H1 (cell line): ENCODE data around the gene NTRK2. TPM values are rescaled to one million over a fixed set of nuclear protein-coding genes. Genes with fewer than 3 reads are reported as not detected.

Source experiments
- CTCF ChIA-PET: fragments of 300-600 bp; sonication (Branson Sonifier 250); formaldehyde crosslinking; loops from one replicate; lab custom pipeline; 2021; ENCODE audit not compliant: partially characterized antibody; lab: Charles Lee
- POLR2A ChIA-PET: fragments of 300-600 bp; sonication (Branson Sonifier 250); formaldehyde crosslinking; loops from one replicate; lab custom pipeline; 2021; ENCODE audit warnings: inconsistent platforms; ENCODE audit not compliant: partially characterized antibody; lab: Charles Lee
- DNase-seq, 2 experiments: peaks; one replicate each; pipeline versions ENCODE4 v3.0.0 to v3.0.0-alpha.2; 2010 to 2022; ENCODE audit warnings: low spot score in 2 of 2, low read depth in 1 of 2, mixed read lengths in 1 of 2
- FAIRE-seq: peaks from 2 replicates; lab custom pipeline; 2011; peaks lifted over from hg19 to GRCh38; lab: Jason Lieb, UNC
- H2AFZ ChIP-seq: 2 replicates; pipeline ENCODE4 v1.8.1; 2012; ENCODE audit warnings: low read length, inconsistent platforms
- H2AK5ac ChIP-seq: 2 replicates; pipeline ENCODE4 v1.6.1; 2013; ENCODE audit warnings: low read depth, low read length
- H2BK120ac ChIP-seq: replicated peaks from 2 replicates; pipeline ENCODE3; 2013; ENCODE audit warnings: low read depth, low read length, inconsistent platforms
- H2BK12ac ChIP-seq: 2 replicates; pipeline ENCODE4 v1.6.1; 2013; ENCODE audit warnings: low read depth, low read length
- H2BK15ac ChIP-seq: 2 replicates; pipeline ENCODE4 v1.6.1; 2013; ENCODE audit warnings: low read length
- H2BK20ac ChIP-seq: 2 replicates; pipeline ENCODE4 v1.6.1; 2013; ENCODE audit warnings: low read length
- H2BK5ac ChIP-seq: 2 replicates; pipeline ENCODE4 v1.6.1; 2013; ENCODE audit warnings: low read depth, low read length
- H3K14ac ChIP-seq: 2 replicates; pipeline ENCODE4 v1.6.1; 2013; ENCODE audit warnings: inconsistent platforms; ENCODE audit not compliant: insufficient read length
- H3K18ac ChIP-seq: 2 replicates; pipeline ENCODE4 v1.6.1; 2013; ENCODE audit warnings: low read length; ENCODE audit errors: extremely low read depth
- H3K23ac ChIP-seq: 2 replicates; pipeline ENCODE4 v1.6.1; 2013; ENCODE audit warnings: inconsistent platforms; ENCODE audit not compliant: insufficient read length
- H3K23me2 ChIP-seq: 2 replicates; pipeline ENCODE4 v1.6.1; 2013; ENCODE audit warnings: low read depth, low read length
- H3K27ac ChIP-seq: 2 replicates; pipeline ENCODE4 v1.6.1; 2011; ENCODE audit warnings: low read depth, low read length, inconsistent platforms
- H3K27me3 ChIP-seq, 4 experiments: replicated peaks in 1 of 4; 1 replicate in 1 of 4; 2 replicates in 3 of 4; pipeline versions ENCODE4 v1.6.1 to v1.8.1; 2011 to 2013; ENCODE audit warnings: low read length in 3 of 4, mild to moderate bottlenecking in 3 of 4, inconsistent platforms in 2 of 4, mixed read lengths in 2 of 4, moderate library complexity in 1 of 4; ENCODE audit not compliant: control insufficient read depth in 3 of 4, insufficient read depth in 3 of 4; ENCODE audit errors: extremely low read depth in 1 of 4
- H3K36me3 ChIP-seq, 4 experiments: 2 replicates each; pipeline versions ENCODE4 v1.6.1 to v1.8.1; 2011 to 2013; ENCODE audit warnings: mild to moderate bottlenecking in 4 of 4, low read length in 3 of 4, moderate library complexity in 2 of 4, control low read depth in 1 of 4, inconsistent platforms in 1 of 4; ENCODE audit not compliant: insufficient read depth in 4 of 4, control insufficient read depth in 2 of 4
- H3K4ac ChIP-seq: replicated peaks from 2 replicates; pipeline ENCODE3; 2013; ENCODE audit warnings: low read length, low read depth, mixed read lengths, inconsistent platforms; ENCODE audit not compliant: insufficient read length
- H3K4me1 ChIP-seq, 4 experiments: replicated peaks in 1 of 4; 1 replicate in 1 of 4; 2 replicates in 3 of 4; pipeline versions ENCODE4 v1.6.1 to v1.8.1; 2011 to 2013; ENCODE audit warnings: low read length in 3 of 4, inconsistent platforms in 2 of 4, mixed read lengths in 1 of 4; ENCODE audit not compliant: insufficient read depth in 4 of 4, control insufficient read depth in 3 of 4
- H3K4me2 ChIP-seq, 2 experiments: 2 replicates each; pipeline versions ENCODE4 v1.6.1 to v1.8.1; 2011 to 2013; ENCODE audit warnings: low read depth in 2 of 2, low read length in 2 of 2, control low read depth in 1 of 2, inconsistent platforms in 1 of 2, mild to moderate bottlenecking in 1 of 2; ENCODE audit not compliant: insufficient read depth in 1 of 2
- H3K4me3 ChIP-seq, 4 experiments: fragments of 200-600, 300-600 bp in 1 of 4; sonication (generic), shearing (Covaris generic), sonication (Bioruptor Twin) in 1 of 4; 2 replicates each; pipeline versions ENCODE4 v1.5.1 to v1.8.1; 2011 to 2016; ENCODE audit warnings: low read length in 4 of 4, low read depth in 3 of 4, control low read depth in 2 of 4, inconsistent platforms in 2 of 4, mild to moderate bottlenecking in 2 of 4, mixed read lengths in 1 of 4, moderate library complexity in 1 of 4; ENCODE audit not compliant: insufficient read depth in 2 of 4; ENCODE audit errors: extremely low read depth in 1 of 4
- H3K56ac ChIP-seq: replicated peaks from 2 replicates; pipeline ENCODE3; 2013; ENCODE audit warnings: low read depth, mild to moderate bottlenecking, mixed read lengths, low read length, inconsistent platforms; ENCODE audit not compliant: insufficient read length
- H3K79me1 ChIP-seq: 2 replicates; pipeline ENCODE4 v1.6.1; 2013; ENCODE audit warnings: low read depth, low read length, control low read depth
- H3K79me2 ChIP-seq, 2 experiments: 2 replicates each; pipeline versions ENCODE4 v1.6.1 to v1.8.1; 2012 to 2013; ENCODE audit warnings: low read length in 2 of 2, mild to moderate bottlenecking in 2 of 2, inconsistent platforms in 1 of 2; ENCODE audit not compliant: insufficient read depth in 2 of 2, control insufficient read depth in 1 of 2
- H3K9ac ChIP-seq, 4 experiments: replicated peaks in 1 of 4; 1 replicate in 1 of 4; 2 replicates in 3 of 4; pipeline versions ENCODE4 v1.6.1 to v1.8.1; 2011 to 2013; ENCODE audit warnings: low read depth in 3 of 4, low read length in 3 of 4, control low read depth in 2 of 4, mild to moderate bottlenecking in 2 of 4, moderate library complexity in 2 of 4, inconsistent platforms in 1 of 4; ENCODE audit errors: extremely low read depth in 1 of 4
- H3K9me3 ChIP-seq, 2 experiments: 2 replicates each; pipeline versions ENCODE4 v1.6.1 to v1.8.1; 2012 to 2013; ENCODE audit warnings: mild to moderate bottlenecking in 2 of 2, moderate library complexity in 2 of 2, control low read depth in 1 of 2, inconsistent platforms in 1 of 2, low read depth in 1 of 2, low read length in 1 of 2, mixed read lengths in 1 of 2; ENCODE audit not compliant: insufficient read depth in 2 of 2
- H4K20me1 ChIP-seq, 2 experiments: replicated peaks in 1 of 2; 2 replicates each; pipeline versions ENCODE3 to v1.8.1; 2011 to 2013; ENCODE audit warnings: inconsistent platforms in 2 of 2, low read length in 2 of 2, mild to moderate bottlenecking in 1 of 2; ENCODE audit not compliant: insufficient read depth in 2 of 2, control insufficient read depth in 1 of 2
- H4K5ac ChIP-seq: 2 replicates; pipeline ENCODE4 v1.6.1; 2013; ENCODE audit warnings: low read length, low read depth, mixed read lengths, inconsistent platforms; ENCODE audit not compliant: insufficient read length
- H4K8ac ChIP-seq: 2 replicates; pipeline ENCODE4 v1.8.0; 2013; ENCODE audit warnings: mild to moderate bottlenecking, moderate library complexity, low read length, inconsistent platforms; ENCODE audit not compliant: insufficient read depth; ENCODE audit errors: extremely low read depth
- H4K91ac ChIP-seq: replicated peaks from 2 replicates; pipeline ENCODE3; 2013; ENCODE audit warnings: low read length, mixed read lengths, inconsistent platforms; ENCODE audit not compliant: insufficient read length
- CTCF ChIP-seq, 3 experiments: IDR thresholded peaks; 1 replicate in 2 of 3; 2 replicates in 1 of 3; pipeline versions ENCODE4 v1.5.1 to v1.6.1; 2011; ENCODE audit warnings: low read length in 3 of 3, mild to moderate bottlenecking in 3 of 3, inconsistent platforms in 2 of 3, low read depth in 1 of 3, moderate library complexity in 1 of 3; ENCODE audit not compliant: insufficient read depth in 1 of 3; ENCODE audit errors: control extremely low read depth in 1 of 3
- JUND ChIP-seq: IDR thresholded peaks from 2 replicates; pipeline ENCODE4 v1.6.1; 2011; ENCODE audit warnings: mild to moderate bottlenecking, improper control_type of control experiment, low read length
- RAD21 ChIP-seq, 2 experiments: IDR thresholded peaks in 1 of 2; conservative IDR thresholded peaks in 1 of 2; 2 replicates each; pipeline ENCODE4 v1.6.1; 2011; ENCODE audit warnings: low read depth in 2 of 2, low read length in 2 of 2, improper control_type of control experiment in 1 of 2, inconsistent platforms in 1 of 2, mild to moderate bottlenecking in 1 of 2, moderate library complexity in 1 of 2
- SP1 ChIP-seq: IDR thresholded peaks from 2 replicates; pipeline ENCODE4 v1.6.1; 2011; ENCODE audit warnings: low read depth, low read length
- SP2 ChIP-seq: IDR thresholded peaks from 2 replicates; pipeline ENCODE4 v1.6.1; 2012; ENCODE audit warnings: mild to moderate bottlenecking, low read length, inconsistent platforms
- TBP ChIP-seq: IDR thresholded peaks from 2 replicates; pipeline ENCODE4 v1.6.1; 2011; ENCODE audit warnings: low read depth, low read length, improper control_type of control experiment
- YY1 ChIP-seq: IDR thresholded peaks from 2 replicates; pipeline ENCODE4 v1.6.1; 2011; ENCODE audit warnings: low read depth, mild to moderate bottlenecking, low read length
- WGBS, 2 experiments: shearing (Covaris generic) in 1 of 2; methylation state at CpG; one replicate each; pipeline versions ENCODE4 v1.1.6 to v1.1.7; 2013 to 2015; ENCODE audit warnings: low lambda C conversion rate in 2 of 2, mixed read lengths in 2 of 2, inconsistent platforms in 1 of 2, low coverage in 1 of 2, missing lambda C conversion rate in 1 of 2; ENCODE audit not compliant: insufficient replicate concordance in 2 of 2, insufficient coverage in 1 of 2, insufficient read length in 1 of 2; ENCODE audit errors: extremely low coverage in 1 of 2, missing lambda C conversion rate in 1 of 2; 5-methylcytosine and 5-hydroxymethylcytosine counted together
- polyA plus RNA-seq, 7 experiments: library from polyadenylated mRNA; depleted of rRNA in 3 of 7; stranded (reverse) in 5 of 7; unstranded in 2 of 7; fragments of >200 nt in 5 of 7; fragments of 200-250 nt in 2 of 7; gene quantifications; 1 replicate in 5 of 7; 2 replicates in 1 of 7; 4 replicates in 1 of 7; pipeline versions ENCODE4 v1.2.1 to v1.2.3, GENCODE V29; 2011 to 2013; ENCODE audit warnings: missing spikeins in 2 of 7, mixed read lengths in 2 of 7
- total RNA-seq: library from RNA; stranded (reverse); fragmentation: NEBNext Ultra II Directional; extraction: Animal tissue kit (Norgen Biotek cat#: 25700); gene quantifications from 2 replicates; pipeline ENCODE4 v1.2.1, GENCODE V29; 2021

NTRK2 gene
- total and polyA plus RNA-seq, 2 of the 8 experiments (the other 6 are each of a cell fraction or from before 2014, with no cell fraction given) = 0.03 to 0.04 TPM

DNA sequence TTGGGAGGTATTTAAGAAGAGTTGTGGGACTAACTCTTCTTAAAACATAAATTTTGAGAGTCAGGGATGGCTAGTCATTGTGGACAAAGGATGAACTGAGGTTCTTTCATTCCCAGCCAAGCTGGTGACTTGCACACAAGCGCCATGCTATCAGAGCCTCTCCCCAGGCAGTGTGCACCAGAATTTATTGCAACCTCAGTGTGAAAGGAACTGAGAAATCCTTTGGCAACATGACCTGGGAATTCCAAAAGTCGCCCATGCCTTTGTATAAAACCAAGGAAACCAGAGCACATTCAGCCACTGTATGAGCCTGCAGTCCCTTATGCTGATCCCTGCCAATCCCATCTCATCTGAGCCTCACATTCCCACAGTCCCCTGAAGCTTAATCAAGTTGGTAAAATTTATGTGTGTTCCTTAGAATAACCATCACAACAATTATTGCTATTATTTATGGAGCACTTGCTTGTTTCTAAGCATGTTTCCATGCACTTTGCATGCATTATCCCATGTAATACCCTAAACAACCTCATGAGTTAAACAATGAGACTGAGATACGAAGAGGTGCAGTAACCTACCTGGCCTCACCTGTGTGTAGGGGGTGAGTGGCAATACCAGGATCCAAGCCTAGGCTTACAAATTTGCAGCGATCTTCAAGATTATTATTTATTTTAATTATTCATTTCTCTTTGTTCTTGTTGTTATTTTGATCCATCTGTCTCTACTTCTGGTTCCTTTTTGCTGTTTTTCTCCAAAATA is 116.4 kb downstream of the NTRK2 start:
- H2BK15ac ChIP-seq = no peak overlapping the region
- H4K91ac ChIP-seq = no peak overlapping the region
- TF ChIP-seq JUND = no peak
- no peak for TF ChIP-seq YY1
- TF ChIP-seq RAD21 (IDR thresholded peaks at IDR 0.05 in 1 of 2, conservative IDR thresholded peaks at IDR 0.05 in 1 of 2; ENCODE audit: low read depth in 2 of 2, low read length in 2 of 2) = peak; percentile 3 to 13; a peak in 1 of 4 replicates
- TF ChIP-seq SP2 = no peak
- peak in 2 of 3 experiments; percentile 2 to 25; a peak in 2 of 4 replicates for TF ChIP-seq CTCF (IDR thresholded peaks at IDR 0.05; ENCODE audit: control extremely low read depth in 1 of 3, insufficient read depth in 1 of 3, low read depth in 1 of 3, low read length in 3 of 3)
- TF ChIP-seq TBP = no peak
- no peak for TF ChIP-seq SP1
- H3K79me2 ChIP-seq = no peaks in the 10 kb centered on the region
- no peaks in the 10 kb centered on the region for H3K23me2 ChIP-seq
- no peak overlapping the region for H2BK12ac ChIP-seq
- no peak for DNase-seq
- H2BK5ac ChIP-seq = no peak overlapping the region
- ChIA-PET CTCF (interaction anchor here (0.8 to 1.3 kb wide), 3 partner anchors 180 to 391 kb away, joined by 3 to 4 read pairs (median 3); no protein-coding TSS in a partner anchor), POLR2A (no interaction called here)
- H3K79me1 ChIP-seq = no peaks in the 10 kb centered on the region
- no peak overlapping the region for H4K5ac ChIP-seq
- no peaks in the 10 kb centered on the region for H3K9me3 ChIP-seq
- no peak overlapping the region for H3K18ac ChIP-seq
- H2BK120ac ChIP-seq = no peak overlapping the region
- no peak overlapping the region for H3K9ac ChIP-seq
- H2AFZ ChIP-seq = no peak overlapping the region
- no peak overlapping the region for H3K56ac ChIP-seq
- H2BK20ac ChIP-seq = no peak overlapping the region
- no peak overlapping the region for H4K8ac ChIP-seq
- no peak overlapping the region for H2AK5ac ChIP-seq
- H3K4me3 ChIP-seq = no peak overlapping the region
- H3K27ac ChIP-seq = no peak overlapping the region
- no peak overlapping the region for H3K23ac ChIP-seq
- FAIRE-seq = no peak
- 83% methylated on average over 4 of the region's 4 CpGs; no CpG with 5 or more reads in 1 of the 2 experiments for WGBS, 2 experiments
- H3K27me3 ChIP-seq = no peaks in the 10 kb centered on the region; a peak in 1 of 7 replicates
- no peak overlapping the region for H3K4ac ChIP-seq
- H3K36me3 ChIP-seq = no peaks in the 10 kb centered on the region
- no peaks in the 10 kb centered on the region for H3K4me1 ChIP-seq
- no peaks in the 10 kb centered on the region for H4K20me1 ChIP-seq
- H3K14ac ChIP-seq = no peak overlapping the region
- H3K4me2 ChIP-seq = no peak overlapping the region
